Mononuclear cell (primary cell): ENCODE measurements around the gene KRTCAP3. TPM values are rescaled to one million over a fixed set of nuclear protein-coding genes. Genes with fewer than 3 reads are reported as not detected.

Experiments used
- H3K27me3 ChIP-seq: 2 replicates; pipeline ENCODE4 v1.6.0; 2011; ENCODE audit warnings: low read length, control low read depth; ENCODE audit not compliant: insufficient read depth
- H3K4me1 ChIP-seq: 2 replicates; pipeline ENCODE4 v1.5.1; 2011; ENCODE audit warnings: mild to moderate bottlenecking, low read length, control low read depth; ENCODE audit not compliant: insufficient read depth
- H3K4me3 ChIP-seq: 2 replicates; pipeline ENCODE4 v1.5.1; 2011; ENCODE audit warnings: mild to moderate bottlenecking, low read length, moderate library complexity
- H3K9me3 ChIP-seq: 2 replicates; pipeline ENCODE4 v1.5.1; 2011; ENCODE audit warnings: low read depth, mild to moderate bottlenecking, control low read depth, low read length
- total RNA-seq: library from RNA; depleted of rRNA; stranded (reverse); fragments of >200 nt; gene quantifications from one replicate; pipeline ENCODE4 v1.2.3, GENCODE V29; 2012

The KRTCAP3 gene
- total RNA-seq, 1 donor, result 0.52 TPM

DNA sequence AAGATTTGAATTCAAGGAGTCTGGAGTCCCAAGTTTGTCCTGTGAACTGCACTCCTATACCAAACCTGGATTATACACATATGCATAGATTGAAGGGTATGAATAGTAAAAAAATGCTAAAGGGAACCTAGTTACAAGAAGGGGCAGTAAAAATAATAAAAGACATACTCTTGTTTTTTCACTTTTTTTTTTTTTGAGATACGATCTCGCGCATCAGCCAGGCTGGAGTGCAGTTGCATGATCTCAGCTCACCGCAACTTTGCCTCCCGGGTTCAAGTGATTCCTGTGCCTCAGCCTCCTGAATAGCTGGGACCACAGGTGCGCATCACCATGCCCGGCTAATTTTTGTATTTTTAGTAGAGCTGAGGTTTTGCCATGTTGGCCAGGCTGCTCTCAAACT is 22.3 kb downstream of the KRTCAP3 start:
- H3K4me3 ChIP-seq, result no peak overlapping the region
- H3K9me3 ChIP-seq, result no peaks in the 10 kb centered on the region
- H3K4me1 ChIP-seq, result no peaks in the 10 kb centered on the region
- no peaks in the 10 kb centered on the region for H3K27me3 ChIP-seq

DNA sequence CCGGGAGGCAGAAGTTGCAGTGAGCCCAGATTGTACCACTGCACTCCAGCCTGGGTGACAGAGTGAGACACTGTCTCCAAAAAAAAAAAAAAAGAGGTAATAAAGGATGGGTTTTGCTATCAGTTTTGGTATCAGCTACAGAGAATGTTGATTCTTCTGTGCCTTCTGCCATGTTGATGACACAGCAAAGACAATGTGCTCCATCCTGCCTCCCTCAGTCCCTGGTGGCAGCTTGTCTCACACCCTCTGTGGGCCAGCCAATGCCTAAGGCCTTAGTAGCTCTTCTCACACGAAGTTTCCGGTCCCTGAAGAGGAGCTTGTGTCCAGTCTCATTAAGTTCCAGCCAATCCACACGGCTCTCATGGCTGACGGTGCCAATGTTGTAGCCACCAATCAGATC is 29.8 kb downstream of the KRTCAP3 start:
- H3K9me3 ChIP-seq, result no peaks in the 10 kb centered on the region
- H3K4me3 ChIP-seq, result no peak overlapping the region
- no peaks in the 10 kb centered on the region for H3K4me1 ChIP-seq
- H3K27me3 ChIP-seq, result no peaks in the 10 kb centered on the region

DNA sequence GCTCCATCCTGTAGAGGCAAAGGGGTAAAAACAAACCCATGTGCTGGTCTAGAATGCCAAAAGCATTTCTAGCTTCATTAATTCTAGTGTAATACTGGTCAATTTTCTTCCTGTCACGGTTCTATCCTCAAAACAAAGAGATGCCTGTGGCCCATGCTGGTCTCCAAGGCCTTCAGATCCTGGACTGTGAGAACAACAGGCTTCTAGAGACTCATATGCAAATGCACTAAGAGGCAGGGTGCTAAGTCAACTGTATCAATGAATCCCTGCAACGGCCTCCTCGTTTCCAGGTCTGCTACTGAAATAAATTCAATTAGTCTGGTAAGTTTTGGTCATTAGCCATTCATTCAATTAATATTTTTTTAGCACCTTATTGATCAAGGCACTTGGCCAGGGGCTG is 43.3 kb downstream of the KRTCAP3 start:
- H3K9me3 ChIP-seq, result no peaks in the 10 kb centered on the region
- no peak overlapping the region for H3K4me3 ChIP-seq
- peaks cover 12% of the 10 kb centered on the region for H3K4me1 ChIP-seq
- no peaks in the 10 kb centered on the region for H3K27me3 ChIP-seq

DNA sequence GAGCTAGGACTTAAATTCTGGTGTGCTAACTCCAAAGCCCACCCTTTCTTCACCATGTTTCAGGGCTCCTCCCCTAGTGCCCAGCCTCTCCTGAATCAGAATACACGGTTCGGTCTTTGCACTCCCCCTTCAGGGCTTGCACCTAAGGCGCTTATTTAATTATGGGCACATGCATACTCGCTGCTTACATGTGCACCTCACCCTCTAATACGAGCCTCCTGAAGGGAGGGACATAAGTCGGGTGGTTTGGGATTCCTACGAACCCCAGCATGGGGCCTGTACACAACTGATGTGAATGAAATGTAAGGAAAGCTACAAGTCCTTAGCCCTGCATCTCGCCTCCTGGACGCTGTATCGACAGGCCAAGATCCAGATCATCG is 46.9 kb downstream of the KRTCAP3 start:
- H3K4me1 ChIP-seq, result peaks cover 12% of the 10 kb centered on the region
- peaks cover 9% of the 10 kb centered on the region for H3K27me3 ChIP-seq
- H3K9me3 ChIP-seq, result no peaks in the 10 kb centered on the region
- peak overlapping the region; percentile 40 for H3K4me3 ChIP-seq

DNA sequence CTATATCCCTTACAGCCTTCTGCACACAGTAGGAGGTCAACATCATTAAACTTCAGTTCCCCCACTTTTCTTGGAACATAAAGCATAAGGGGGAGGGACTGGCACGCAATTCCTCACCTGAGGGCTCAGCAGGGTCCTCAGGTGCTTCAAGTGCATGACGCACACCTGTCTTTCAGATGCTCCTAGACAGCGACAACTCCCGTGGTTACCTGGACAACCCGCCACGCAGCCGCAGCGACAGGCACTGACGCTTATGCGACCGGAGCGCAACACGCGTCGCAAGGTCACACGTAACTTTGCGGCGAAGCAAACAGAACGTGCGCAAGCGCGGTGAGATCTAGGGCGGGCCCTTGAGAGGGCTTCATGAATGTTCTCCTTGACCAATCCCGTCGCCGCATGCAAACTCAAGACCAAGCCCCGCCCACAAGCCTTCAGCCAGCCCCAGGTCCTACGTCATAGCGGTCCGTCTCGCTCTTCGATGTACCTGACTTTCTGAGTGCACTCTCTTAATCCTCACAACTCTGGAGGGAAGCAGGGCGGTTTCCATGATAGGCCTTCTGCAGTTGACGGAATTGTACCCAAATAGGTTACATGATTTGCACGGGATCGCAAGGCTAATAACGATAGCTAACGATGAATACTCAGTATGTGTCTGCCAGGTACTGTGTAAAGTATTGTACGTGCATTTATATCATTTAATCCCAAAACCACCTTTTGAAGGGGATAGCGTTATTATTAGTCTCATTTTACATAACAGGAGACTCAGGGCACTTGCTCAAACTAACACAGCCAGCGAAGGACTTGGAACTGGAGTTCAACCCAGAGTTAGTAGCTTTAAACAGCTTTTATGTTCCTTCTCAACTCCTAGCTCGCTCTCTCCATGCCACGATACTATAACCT is 47.6 kb downstream of the KRTCAP3 start, which contains the start of gene IFT172:
Gene IFT172, minus strand, starts transcription at position 246 of the 900 bp plus-strand sequence. Its CDS starts 90 bp downstream, at position 156.
- Histone ChIP-seq H3K9me3 (no peaks in the 10 kb centered on the region), H3K4me3 (peak within 1 kb of the TSS; percentile 40), H3K4me1 (peaks cover 16% of the 10 kb centered on the region), H3K27me3 (peaks cover 15% of the 10 kb centered on the region)

DNA sequence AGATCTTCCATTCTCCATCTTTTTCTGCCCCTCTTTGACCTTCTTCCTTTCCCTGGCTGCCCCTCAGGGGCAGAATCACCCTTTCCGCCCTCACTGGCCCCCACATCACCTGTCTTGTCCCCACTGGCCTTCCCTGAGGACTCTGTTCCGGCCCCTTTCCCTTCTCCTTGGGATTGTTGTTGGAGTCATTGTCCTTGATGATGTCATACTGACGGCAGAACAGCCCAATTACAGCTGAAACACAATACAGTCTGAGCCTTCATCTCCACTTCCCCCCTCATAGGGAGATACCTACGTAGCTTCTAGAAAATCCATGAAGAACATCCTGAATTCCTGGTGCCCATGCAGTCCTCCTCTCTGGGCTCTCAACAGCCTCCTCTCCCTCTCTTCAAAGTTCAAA is 50.4 kb downstream of the KRTCAP3 start:
- Histone ChIP-seq H3K4me3 (no peak overlapping the region), H3K4me1 (peaks cover 22% of the 10 kb centered on the region), H3K27me3 (peaks cover 39% of the 10 kb centered on the region), H3K9me3 (no peaks in the 10 kb centered on the region)

DNA sequence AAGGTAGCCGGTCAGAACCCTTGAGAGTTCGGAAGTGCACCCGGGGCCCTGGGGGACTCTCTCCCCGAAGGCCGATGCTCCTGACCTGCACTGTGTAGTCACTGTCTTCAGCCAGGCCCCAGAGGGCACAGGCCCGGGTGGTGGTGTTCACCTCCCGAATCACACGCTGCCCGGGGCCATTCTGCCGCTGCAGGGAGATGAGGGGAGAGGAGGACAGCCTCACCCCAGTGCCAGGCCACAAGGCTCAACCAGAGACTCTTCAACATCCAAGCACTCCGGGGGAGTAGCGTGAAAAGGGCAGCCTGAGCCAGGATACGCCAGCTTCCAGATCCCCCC is 51.7 kb downstream of the KRTCAP3 start:
- Histone ChIP-seq H3K9me3 (no peaks in the 10 kb centered on the region), H3K4me1 (peaks cover 19% of the 10 kb centered on the region), H3K27me3 (peaks cover 51% of the 10 kb centered on the region), H3K4me3 (no peak overlapping the region)

Other genes with a start within 250 kb of the KRTCAP3 start
- 96.4 TPM for gene ATRAID, start 230.3 kb upstream of the KRTCAP3 start, total RNA-seq
- 48.4 TPM for gene SLC5A6, start 230.1 kb upstream of the KRTCAP3 start, total RNA-seq
- 5.7 TPM for gene CAD, start 225.0 kb upstream of the KRTCAP3 start, total RNA-seq
- gene SLC30A3, start 179.3 kb upstream of the KRTCAP3 start, total RNA-seq, result not detected
- not detected for gene DNAJC5G, start 166.9 kb upstream of the KRTCAP3 start, total RNA-seq
- gene TRIM54, start 160.0 kb upstream of the KRTCAP3 start, total RNA-seq, result not detected
- not detected for gene UCN, start 133.9 kb upstream of the KRTCAP3 start, total RNA-seq
- 30.5 TPM for gene MPV17, start 119.3 kb upstream of the KRTCAP3 start, total RNA-seq
- 45.0 TPM for gene GTF3C2, start 85.6 kb upstream of the KRTCAP3 start, total RNA-seq
- 8.8 TPM for gene EIF2B4, start 72.0 kb upstream of the KRTCAP3 start, total RNA-seq
- 54.8 TPM for gene SNX17, start 71.8 kb upstream of the KRTCAP3 start, total RNA-seq
- gene ZNF513, start 61.6 kb upstream of the KRTCAP3 start, total RNA-seq, result 11.5 TPM
- gene PPM1G, start 32.8 kb upstream of the KRTCAP3 start, total RNA-seq, result 31.6 TPM
- gene NRBP1, start 13.8 kb upstream of the KRTCAP3 start, total RNA-seq, result 126 TPM
- gene IFT172, start 47.4 kb downstream of the KRTCAP3 start, total RNA-seq, result 5.9 TPM
- 0.10 TPM for gene FNDC4, start 52.8 kb downstream of the KRTCAP3 start, total RNA-seq
- gene GCKR, start 54.5 kb downstream of the KRTCAP3 start, total RNA-seq, result not detected
- gene ZNF512, start 140.7 kb downstream of the KRTCAP3 start, total RNA-seq, result 12.8 TPM
- gene CCDC121, start 186.6 kb downstream of the KRTCAP3 start, total RNA-seq, result 0.84 TPM
- gene GPN1, start 186.7 kb downstream of the KRTCAP3 start, total RNA-seq, result 25.8 TPM
- 75.5 TPM for gene SUPT7L, start 221.2 kb downstream of the KRTCAP3 start, total RNA-seq
- gene SLC4A1AP, start 221.5 kb downstream of the KRTCAP3 start, total RNA-seq, result 23.3 TPM